LNCaP clone FGC (cell line): ENCODE data around the gene MAML2.

Experiments
- DNase-seq: peaks from one replicate; pipeline ENCODE4 v3.0.0-alpha.2; 2011; ENCODE audit warnings: low read depth
- H3K4me3 ChIP-seq: 2 replicates; pipeline ENCODE4 v1.5.1; 2011; ENCODE audit warnings: mild to moderate bottlenecking, low read depth, low read length, control low read depth
- CTCF ChIP-seq: IDR thresholded peaks from 2 replicates; pipeline ENCODE4 v1.5.1; 2012; ENCODE audit warnings: mild to moderate bottlenecking; ENCODE audit not compliant: control insufficient read depth, insufficient read depth; ENCODE audit errors: extremely low read depth

MAML2 gene

GRCh38 chr11:96194581-96195374 lies 148.2 kb downstream of the MAML2 start:
- TF ChIP-seq CTCF = no peak
- no peak overlapping the region for H3K4me3 ChIP-seq
- no peak for DNase-seq

GRCh38 chr11:96193745-96194443 lies 149.1 kb downstream of the MAML2 start:
- H3K4me3 ChIP-seq = no peak overlapping the region
- no peak for TF ChIP-seq CTCF
- DNase-seq = no peak

- TF ChIP-seq CTCF = no peak
- no peak for DNase-seq
- no peak overlapping the region for H3K4me3 ChIP-seq
Observed at GRCh38 chr11:96191752-96192151, 151.2 kb downstream of the MAML2 start.

GRCh38 chr11:96189351-96189750 lies 153.6 kb downstream of the MAML2 start:
- no peak overlapping the region for H3K4me3 ChIP-seq
- no peak for DNase-seq
- TF ChIP-seq CTCF = no peak

GRCh38 chr11:96188243-96189006 lies 154.6 kb downstream of the MAML2 start:
- H3K4me3 ChIP-seq = no peak overlapping the region
- DNase-seq = no peak
- no peak for TF ChIP-seq CTCF

- no peak for TF ChIP-seq CTCF
- no peak overlapping the region for H3K4me3 ChIP-seq
- DNase-seq = no peak
Observed at GRCh38 chr11:96187822-96188221, 155.2 kb downstream of the MAML2 start.
